H9 (cell line): ENCODE results near the gene DAAM2. TPM values are rescaled to one million over a fixed set of nuclear protein-coding genes. Genes with fewer than 3 reads are reported as not detected.

Source experiments
- DNase-seq: peaks from one replicate; pipeline ENCODE4 v3.0.0-alpha.2; 2017
- H2AFZ ChIP-seq: one replicate; pipeline ENCODE4 v1.6.1; 2013; ENCODE audit warnings: mild to moderate bottlenecking, low read length, control low read depth, moderate library complexity
- H2AK5ac ChIP-seq: 2 replicates; pipeline ENCODE4 v1.6.1; 2013; ENCODE audit warnings: low read length, control low read depth, mixed read lengths; ENCODE audit not compliant: insufficient read length
- H2BK120ac ChIP-seq: one replicate; pipeline ENCODE4 v1.6.1; 2013; ENCODE audit warnings: low read depth, mild to moderate bottlenecking, low read length, control low read depth, inconsistent platforms; ENCODE audit not compliant: poor library complexity, severe bottlenecking
- H2BK12ac ChIP-seq: 2 replicates; pipeline ENCODE4 v1.6.1; 2013; ENCODE audit warnings: low read length, control low read depth, mixed read lengths, low read depth; ENCODE audit not compliant: insufficient read length
- H2BK15ac ChIP-seq: 2 replicates; pipeline ENCODE4 v1.6.1; 2013; ENCODE audit warnings: low read depth, low read length, control low read depth
- H2BK20ac ChIP-seq: one replicate; pipeline ENCODE4 v1.6.1; 2013; ENCODE audit warnings: low read depth, mild to moderate bottlenecking, low read length, control low read depth, inconsistent platforms; ENCODE audit not compliant: poor library complexity, severe bottlenecking
- H2BK5ac ChIP-seq: 2 replicates; pipeline ENCODE4 v1.6.1; 2013; ENCODE audit warnings: low read length, control low read depth, mixed read lengths; ENCODE audit not compliant: insufficient read length
- H3K14ac ChIP-seq: 2 replicates; pipeline ENCODE4 v1.6.1; 2013; ENCODE audit warnings: low read length, control low read depth; ENCODE audit not compliant: insufficient read depth
- H3K18ac ChIP-seq: 2 replicates; pipeline ENCODE4 v1.6.1; 2013; ENCODE audit warnings: low read depth, mild to moderate bottlenecking, mixed read lengths, low read length, control low read depth; ENCODE audit not compliant: insufficient read length
- H3K23ac ChIP-seq: 2 replicates; pipeline ENCODE4 v1.6.1; 2013; ENCODE audit warnings: low read length, control low read depth, mixed read lengths, low read depth; ENCODE audit not compliant: insufficient read length
- H3K23me2 ChIP-seq: 2 replicates; pipeline ENCODE4 v1.6.1; 2013; ENCODE audit warnings: low read depth, mild to moderate bottlenecking, mixed read lengths, low read length, control low read depth; ENCODE audit not compliant: insufficient read length, poor library complexity, severe bottlenecking
- H3K27ac ChIP-seq: 2 replicates; pipeline ENCODE4 v1.5.1; 2013; ENCODE audit warnings: low read length, control low read depth, mixed read lengths, low read depth; ENCODE audit not compliant: insufficient read length
- H3K27me3 ChIP-seq: 2 replicates; pipeline ENCODE4 v1.6.1; 2013; ENCODE audit warnings: low read length, control low read depth, inconsistent platforms; ENCODE audit not compliant: insufficient read depth
- H3K4ac ChIP-seq: 2 replicates; pipeline ENCODE4 v1.6.1; 2013; ENCODE audit warnings: low read depth, mild to moderate bottlenecking, control low read depth, inconsistent platforms, low read length, moderate library complexity
- H3K4me1 ChIP-seq: 2 replicates; pipeline ENCODE4 v1.6.1; 2013; ENCODE audit warnings: low read length, control low read depth, inconsistent platforms; ENCODE audit not compliant: insufficient read depth
- H3K4me2 ChIP-seq: 2 replicates; pipeline ENCODE4 v1.6.1; 2013; ENCODE audit warnings: low read length, control low read depth, mixed read lengths; ENCODE audit not compliant: insufficient read length, insufficient read depth
- H3K56ac ChIP-seq: 2 replicates; pipeline ENCODE4 v1.6.1; 2013; ENCODE audit warnings: low read depth, mild to moderate bottlenecking, mixed read lengths, low read length, control low read depth; ENCODE audit not compliant: insufficient read length
- H3K79me1 ChIP-seq: 2 replicates; pipeline ENCODE4 v1.6.1; 2013; ENCODE audit warnings: low read depth, mild to moderate bottlenecking, moderate library complexity, low read length, control low read depth, inconsistent platforms; ENCODE audit not compliant: insufficient read depth, poor library complexity, severe bottlenecking
- H3K79me2 ChIP-seq: 2 replicates; pipeline ENCODE4 v1.6.1; 2013; ENCODE audit warnings: low read length, control low read depth, inconsistent platforms; ENCODE audit not compliant: insufficient read depth
- H3K9ac ChIP-seq: 2 replicates; pipeline ENCODE4 v1.6.1; 2013; ENCODE audit warnings: low read length, control low read depth, mixed read lengths; ENCODE audit not compliant: insufficient read length; ENCODE audit errors: extremely low read depth
- H3K9me3 ChIP-seq: one replicate; pipeline ENCODE4 v1.6.1; 2013; ENCODE audit warnings: low read depth, low read length, inconsistent platforms; ENCODE audit not compliant: control insufficient read depth
- H3T11ph ChIP-seq: one replicate; pipeline ENCODE4 v1.6.1; 2013; ENCODE audit warnings: mild to moderate bottlenecking, low read length, control low read depth, inconsistent platforms
- H4K20me1 ChIP-seq: one replicate; pipeline ENCODE4 v1.6.1; 2013; ENCODE audit not compliant: control insufficient read depth, insufficient read length, insufficient read depth
- H4K5ac ChIP-seq: 2 replicates; pipeline ENCODE4 v1.6.1; 2013; ENCODE audit warnings: low read depth, mild to moderate bottlenecking, mixed read lengths, low read length, control low read depth; ENCODE audit not compliant: insufficient read length
- H4K8ac ChIP-seq: replicated peaks from 2 replicates; pipeline ENCODE4 v1.6.1; 2013; ENCODE audit warnings: low read length, control low read depth, mixed read lengths, low read depth; ENCODE audit not compliant: insufficient read length
- H4K91ac ChIP-seq: 2 replicates; pipeline ENCODE4 v1.6.1; 2013; ENCODE audit warnings: low read depth, mild to moderate bottlenecking, moderate library complexity, mixed read lengths, low read length, control low read depth; ENCODE audit not compliant: insufficient read length
- H3K27ac Mint-ChIP-seq, 3 experiments: 2 replicates in 2 of 3; 3 replicates in 1 of 3; pipeline ENCODE4 v1.8.0; 2020 to 2021; ENCODE audit warnings: mixed read lengths in 3 of 3, mild to moderate bottlenecking in 1 of 3, moderate library complexity in 1 of 3
- H3K27me3 Mint-ChIP-seq: 2 replicates; pipeline ENCODE4 v1.8.0; 2021; ENCODE audit warnings: low read depth, mild to moderate bottlenecking, moderate library complexity, mixed read lengths
- H3K36me3 Mint-ChIP-seq, 3 experiments: 2 replicates in 2 of 3; 3 replicates in 1 of 3; pipeline ENCODE4 v1.8.0; 2020 to 2021; ENCODE audit warnings: low read depth in 3 of 3, mixed read lengths in 3 of 3; ENCODE audit not compliant: insufficient read depth in 1 of 3
- H3K4me1 Mint-ChIP-seq, 2 experiments: 2 replicates each; pipeline ENCODE4 v1.8.0; 2020; ENCODE audit warnings: mixed read lengths in 2 of 2
- H3K4me3 Mint-ChIP-seq, 2 experiments: 2 replicates in 1 of 2; 3 replicates in 1 of 2; pipeline ENCODE4 v1.8.0; 2020 to 2021; ENCODE audit warnings: mild to moderate bottlenecking in 2 of 2, mixed read lengths in 2 of 2, moderate library complexity in 1 of 2
- H3K9me3 Mint-ChIP-seq, 2 experiments: 2 replicates in 1 of 2; 3 replicates in 1 of 2; pipeline ENCODE4 v1.8.0; 2020; ENCODE audit warnings: mild to moderate bottlenecking in 2 of 2, mixed read lengths in 2 of 2, moderate library complexity in 1 of 2
- WGBS: extraction: QIAGEN DNeasy Blood & Tissue Kit; methylation state at CpG from one replicate; pipeline ENCODE4 v1.1.7; 2013; ENCODE audit warnings: missing lambda C conversion rate, low lambda C conversion rate, mixed read lengths; ENCODE audit not compliant: insufficient read length; ENCODE audit errors: extremely low coverage; 5-methylcytosine and 5-hydroxymethylcytosine counted together
- total RNA-seq: library from RNA; stranded (reverse); gene quantifications from 2 replicates; pipeline ENCODE4 v1.2.1, GENCODE V29; 2021
- TF ChIP-seq, protein P1 (sequence below): fragments of 200-600 bp; sonication (generic); conservative IDR thresholded peaks from 3 replicates; pipeline ENCODE4 v1.8.0; 2021; ENCODE audit warnings: antibody characterized with exemption, mild to moderate bottlenecking

DAAM2 gene
- total RNA-seq, 1 experiment from 2014 or later: 1.1 TPM

GRCh38 chr6:39885691-39886090 lies 93.5 kb downstream of the DAAM2 start:
- H3K23me2 ChIP-seq: no peaks in the 10 kb centered on the region
- H3K9me3 ChIP-seq: no peaks in the 10 kb centered on the region
- H3K9ac ChIP-seq: no peak overlapping the region
- H4K5ac ChIP-seq: no peak overlapping the region
- H3K4ac ChIP-seq: no peak overlapping the region
- no peaks in the 10 kb centered on the region for H3K4me1 ChIP-seq
- Mint-ChIP-seq H3K4me1 (peaks cover 3 to 9% of the 10 kb centered on the region in 2 experiments; a peak in 2 of 4 replicates), H3K4me3 (no peak overlapping the region), H3K9me3 (no peaks in the 10 kb centered on the region; a peak in 1 of 5 replicates), H3K27me3 (peaks cover 2% of the 10 kb centered on the region), H3K27ac (no peak overlapping the region), H3K36me3 (no peaks in the 10 kb centered on the region; a peak in 1 of 7 replicates)
- TF ChIP-seq, protein P1, sequence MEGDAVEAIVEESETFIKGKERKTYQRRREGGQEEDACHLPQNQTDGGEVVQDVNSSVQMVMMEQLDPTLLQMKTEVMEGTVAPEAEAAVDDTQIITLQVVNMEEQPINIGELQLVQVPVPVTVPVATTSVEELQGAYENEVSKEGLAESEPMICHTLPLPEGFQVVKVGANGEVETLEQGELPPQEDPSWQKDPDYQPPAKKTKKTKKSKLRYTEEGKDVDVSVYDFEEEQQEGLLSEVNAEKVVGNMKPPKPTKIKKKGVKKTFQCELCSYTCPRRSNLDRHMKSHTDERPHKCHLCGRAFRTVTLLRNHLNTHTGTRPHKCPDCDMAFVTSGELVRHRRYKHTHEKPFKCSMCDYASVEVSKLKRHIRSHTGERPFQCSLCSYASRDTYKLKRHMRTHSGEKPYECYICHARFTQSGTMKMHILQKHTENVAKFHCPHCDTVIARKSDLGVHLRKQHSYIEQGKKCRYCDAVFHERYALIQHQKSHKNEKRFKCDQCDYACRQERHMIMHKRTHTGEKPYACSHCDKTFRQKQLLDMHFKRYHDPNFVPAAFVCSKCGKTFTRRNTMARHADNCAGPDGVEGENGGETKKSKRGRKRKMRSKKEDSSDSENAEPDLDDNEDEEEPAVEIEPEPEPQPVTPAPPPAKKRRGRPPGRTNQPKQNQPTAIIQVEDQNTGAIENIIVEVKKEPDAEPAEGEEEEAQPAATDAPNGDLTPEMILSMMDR: no peak
- DNase-seq: no peak
- no peak overlapping the region for H3K14ac ChIP-seq
- no CpG with 5 or more reads among the region's 7 CpGs for WGBS
- H3T11ph ChIP-seq: no peak overlapping the region
- H2BK12ac ChIP-seq: no peak overlapping the region
- no peak overlapping the region for H3K27ac ChIP-seq
- no peak overlapping the region for H4K91ac ChIP-seq
- H3K18ac ChIP-seq: no peak overlapping the region
- H2AK5ac ChIP-seq: no peak overlapping the region
- no peak overlapping the region for H4K8ac ChIP-seq
- H3K79me2 ChIP-seq: no peaks in the 10 kb centered on the region
- H2BK20ac ChIP-seq: no peak overlapping the region
- H2BK5ac ChIP-seq: no peak overlapping the region
- no peak overlapping the region for H3K23ac ChIP-seq
- no peak overlapping the region for H3K4me2 ChIP-seq
- H3K27me3 ChIP-seq: no peaks in the 10 kb centered on the region
- no peak overlapping the region for H2AFZ ChIP-seq
- H2BK15ac ChIP-seq: no peak overlapping the region
- no peak overlapping the region for H3K56ac ChIP-seq
- no peak overlapping the region for H2BK120ac ChIP-seq
- H3K79me1 ChIP-seq: no peaks in the 10 kb centered on the region
- H4K20me1 ChIP-seq: no peaks in the 10 kb centered on the region
